ENCODE results near the gene WBP2. TPM values are rescaled to one million over a fixed set of nuclear protein-coding genes. Genes with fewer than 3 reads are reported as not detected.
A peak's percentile ranks its signal among the peaks of the same experiment; 100 is the strongest.

Gene WBP2
- total RNA-seq, 1 donor = 31.1 TPM

DNA sequence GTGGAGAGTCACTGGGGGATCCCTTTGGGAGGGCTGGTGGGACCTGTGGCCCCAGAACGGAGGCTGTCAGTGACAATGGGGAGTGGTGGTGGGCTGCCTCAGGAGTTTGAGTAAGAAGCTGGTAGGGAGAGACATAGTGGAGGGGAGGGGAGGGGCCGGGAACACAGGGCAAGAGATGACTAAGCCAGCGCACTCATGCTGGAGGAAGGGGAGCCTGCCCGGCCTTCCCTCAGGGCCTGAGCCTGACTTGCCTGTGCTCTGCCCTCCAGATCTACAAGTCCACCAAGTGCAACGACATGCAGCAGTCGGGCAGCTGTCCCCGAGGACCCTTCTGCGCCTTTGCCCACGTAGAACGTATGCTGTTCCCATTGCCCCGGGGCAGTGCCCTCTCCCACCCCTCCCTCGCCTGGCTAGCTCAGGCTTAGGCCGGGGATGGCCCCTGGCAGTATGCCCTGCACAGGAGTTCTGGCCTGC lies 40.2 kb downstream of the WBP2 start:
- Histone ChIP-seq H3K4me2 (ENCODE audit: insufficient read depth, low read length) (no peak overlapping the region), H3K79me2 (ENCODE audit: insufficient read depth, low read length) (no peaks in the 10 kb centered on the region), H2AFZ (ENCODE audit: low read length) (peak overlapping the region; percentile 66), H3K27me3 (ENCODE audit: insufficient read depth, low read length) (no peaks in the 10 kb centered on the region), H3K9me3 (ENCODE audit: low read depth, low read length) (no peaks in the 10 kb centered on the region), H3K27ac (ENCODE audit: low read depth, low read length) (peak overlapping the region; percentile 65), H3K36me3 (ENCODE audit: insufficient read depth, low read length) (peaks cover 56% of the 10 kb centered on the region), H3K4me3 (ENCODE audit: insufficient read depth, low read length) (no peak overlapping the region), H3K4me1 (ENCODE audit: insufficient read depth, low read length) (peaks cover 15% of the 10 kb centered on the region), H4K20me1 (ENCODE audit: insufficient read depth, low read length) (peaks cover 2% of the 10 kb centered on the region)
- TF ChIP-seq, protein P1, sequence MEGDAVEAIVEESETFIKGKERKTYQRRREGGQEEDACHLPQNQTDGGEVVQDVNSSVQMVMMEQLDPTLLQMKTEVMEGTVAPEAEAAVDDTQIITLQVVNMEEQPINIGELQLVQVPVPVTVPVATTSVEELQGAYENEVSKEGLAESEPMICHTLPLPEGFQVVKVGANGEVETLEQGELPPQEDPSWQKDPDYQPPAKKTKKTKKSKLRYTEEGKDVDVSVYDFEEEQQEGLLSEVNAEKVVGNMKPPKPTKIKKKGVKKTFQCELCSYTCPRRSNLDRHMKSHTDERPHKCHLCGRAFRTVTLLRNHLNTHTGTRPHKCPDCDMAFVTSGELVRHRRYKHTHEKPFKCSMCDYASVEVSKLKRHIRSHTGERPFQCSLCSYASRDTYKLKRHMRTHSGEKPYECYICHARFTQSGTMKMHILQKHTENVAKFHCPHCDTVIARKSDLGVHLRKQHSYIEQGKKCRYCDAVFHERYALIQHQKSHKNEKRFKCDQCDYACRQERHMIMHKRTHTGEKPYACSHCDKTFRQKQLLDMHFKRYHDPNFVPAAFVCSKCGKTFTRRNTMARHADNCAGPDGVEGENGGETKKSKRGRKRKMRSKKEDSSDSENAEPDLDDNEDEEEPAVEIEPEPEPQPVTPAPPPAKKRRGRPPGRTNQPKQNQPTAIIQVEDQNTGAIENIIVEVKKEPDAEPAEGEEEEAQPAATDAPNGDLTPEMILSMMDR (IDR thresholded peaks at IDR 0.05; ENCODE audit: extremely low read depth, low read depth, low read length) = no peak
- DNase-seq (ENCODE audit: insufficient read length, low spot score, missing footprints) = peak; percentile 99

DNA sequence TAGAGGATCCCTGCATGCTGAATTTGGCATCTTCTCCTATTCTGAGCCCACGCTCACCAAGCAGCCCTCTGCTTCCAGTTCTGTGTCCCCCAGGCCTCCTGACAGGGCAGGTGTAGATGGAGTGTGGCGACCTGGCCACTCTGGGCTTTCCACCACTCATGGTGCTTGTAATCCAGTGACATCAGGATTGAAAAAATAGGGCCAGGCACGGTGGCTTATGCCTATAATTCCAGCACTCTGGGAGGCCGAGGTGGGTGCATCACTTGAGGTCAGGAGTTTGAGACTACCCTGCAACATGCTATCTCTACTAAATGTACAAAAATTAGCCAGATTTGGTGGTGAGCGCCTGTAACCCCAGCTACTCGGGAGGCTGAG lies 41.1 kb downstream of the WBP2 start:
- H3K79me2 ChIP-seq (ENCODE audit: insufficient read depth, low read length) = no peaks in the 10 kb centered on the region
- peaks cover 47% of the 10 kb centered on the region for H3K36me3 ChIP-seq (ENCODE audit: insufficient read depth, low read length)
- H3K27me3 ChIP-seq (ENCODE audit: insufficient read depth, low read length) = no peaks in the 10 kb centered on the region
- TF ChIP-seq, protein P1 (IDR thresholded peaks at IDR 0.05; ENCODE audit: extremely low read depth, low read depth, low read length) = no peak
- DNase-seq (ENCODE audit: insufficient read length, low spot score, missing footprints) = no peak
- peaks cover 11% of the 10 kb centered on the region for H4K20me1 ChIP-seq (ENCODE audit: insufficient read depth, low read length)
- H2AFZ ChIP-seq (ENCODE audit: low read length) = no peak overlapping the region
- H3K4me2 ChIP-seq (ENCODE audit: insufficient read depth, low read length) = no peak overlapping the region
- H3K4me3 ChIP-seq (ENCODE audit: insufficient read depth, low read length) = no peak overlapping the region
- H3K9me3 ChIP-seq (ENCODE audit: low read depth, low read length) = no peaks in the 10 kb centered on the region
- peaks cover 25% of the 10 kb centered on the region for H3K4me1 ChIP-seq (ENCODE audit: insufficient read depth, low read length)
- H3K27ac ChIP-seq (ENCODE audit: low read depth, low read length) = no peak overlapping the region

DNA sequence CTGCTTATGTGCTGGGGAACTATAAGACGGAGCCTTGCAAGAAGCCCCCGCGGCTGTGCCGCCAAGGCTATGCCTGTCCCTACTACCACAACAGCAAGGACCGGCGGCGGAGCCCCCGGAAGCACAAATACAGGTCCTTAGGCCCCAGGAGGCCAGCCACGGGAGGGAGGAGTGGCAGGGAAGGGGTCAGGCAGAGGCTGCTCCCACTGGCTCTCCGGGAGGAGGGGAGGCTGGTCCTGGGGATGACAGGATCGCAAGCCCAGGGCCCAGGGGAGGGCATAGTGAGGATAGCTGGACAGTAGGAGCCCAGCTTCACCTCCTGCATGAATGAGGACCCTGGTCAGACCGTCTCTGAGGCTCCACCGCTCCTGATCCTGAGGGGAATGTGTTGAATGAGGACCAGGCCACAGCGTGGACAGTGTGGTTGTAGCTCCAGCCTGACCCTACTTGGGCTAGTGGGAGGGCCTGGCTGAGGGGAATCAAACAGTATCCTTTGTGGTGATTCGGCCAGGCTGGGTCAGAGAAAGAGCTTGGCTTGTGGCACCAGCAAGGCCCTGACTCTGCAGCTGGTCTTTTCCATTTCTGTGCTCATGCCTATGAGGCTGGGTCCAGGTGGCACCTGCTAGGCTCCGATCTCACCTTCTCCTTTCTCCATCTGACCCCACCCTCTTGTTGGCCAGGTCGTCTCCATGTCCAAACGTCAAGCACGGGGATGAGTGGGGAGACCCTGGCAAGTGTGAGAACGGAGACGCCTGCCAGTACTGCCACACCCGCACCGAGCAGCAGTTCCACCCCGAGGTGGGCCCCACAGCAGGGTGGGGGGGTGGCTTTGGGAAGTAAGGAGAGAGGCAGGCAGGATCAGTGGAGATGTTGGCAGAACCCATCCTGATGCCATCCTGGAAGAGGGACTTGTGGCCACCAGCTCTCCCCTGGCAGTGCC lies 41.8 kb downstream of the WBP2 start:
- Histone ChIP-seq H2AFZ (ENCODE audit: low read length) (no peak overlapping the region), H3K36me3 (ENCODE audit: insufficient read depth, low read length) (peaks cover 40% of the 10 kb centered on the region)

More for the DNA sequence above, 41.8 kb downstream of the WBP2 start:
- TF ChIP-seq, protein P1 (IDR thresholded peaks at IDR 0.05; ENCODE audit: extremely low read depth, low read depth, low read length) = no peak
- Histone ChIP-seq H3K27ac (ENCODE audit: low read depth, low read length) (no peak overlapping the region), H4K20me1 (ENCODE audit: insufficient read depth, low read length) (peaks cover 11% of the 10 kb centered on the region), H3K4me3 (ENCODE audit: insufficient read depth, low read length) (no peak overlapping the region), H3K79me2 (ENCODE audit: insufficient read depth, low read length) (no peaks in the 10 kb centered on the region), H3K27me3 (ENCODE audit: insufficient read depth, low read length) (no peaks in the 10 kb centered on the region), H3K4me2 (ENCODE audit: insufficient read depth, low read length) (no peak overlapping the region), H3K9me3 (ENCODE audit: low read depth, low read length) (no peaks in the 10 kb centered on the region), H3K4me1 (ENCODE audit: insufficient read depth, low read length) (peaks cover 29% of the 10 kb centered on the region)
- peak; percentile 34 for DNase-seq (ENCODE audit: insufficient read length, low spot score, missing footprints)

All from osteoblast (primary cell).